Measurements from ENCODE around the gene NTNG2.
"Not testable (repeated sequence)": the region's sequence is repeated elsewhere in the genome, so short reads cannot be mapped to it uniquely, and the experiment has no call there.

The NTNG2 gene

DNA sequence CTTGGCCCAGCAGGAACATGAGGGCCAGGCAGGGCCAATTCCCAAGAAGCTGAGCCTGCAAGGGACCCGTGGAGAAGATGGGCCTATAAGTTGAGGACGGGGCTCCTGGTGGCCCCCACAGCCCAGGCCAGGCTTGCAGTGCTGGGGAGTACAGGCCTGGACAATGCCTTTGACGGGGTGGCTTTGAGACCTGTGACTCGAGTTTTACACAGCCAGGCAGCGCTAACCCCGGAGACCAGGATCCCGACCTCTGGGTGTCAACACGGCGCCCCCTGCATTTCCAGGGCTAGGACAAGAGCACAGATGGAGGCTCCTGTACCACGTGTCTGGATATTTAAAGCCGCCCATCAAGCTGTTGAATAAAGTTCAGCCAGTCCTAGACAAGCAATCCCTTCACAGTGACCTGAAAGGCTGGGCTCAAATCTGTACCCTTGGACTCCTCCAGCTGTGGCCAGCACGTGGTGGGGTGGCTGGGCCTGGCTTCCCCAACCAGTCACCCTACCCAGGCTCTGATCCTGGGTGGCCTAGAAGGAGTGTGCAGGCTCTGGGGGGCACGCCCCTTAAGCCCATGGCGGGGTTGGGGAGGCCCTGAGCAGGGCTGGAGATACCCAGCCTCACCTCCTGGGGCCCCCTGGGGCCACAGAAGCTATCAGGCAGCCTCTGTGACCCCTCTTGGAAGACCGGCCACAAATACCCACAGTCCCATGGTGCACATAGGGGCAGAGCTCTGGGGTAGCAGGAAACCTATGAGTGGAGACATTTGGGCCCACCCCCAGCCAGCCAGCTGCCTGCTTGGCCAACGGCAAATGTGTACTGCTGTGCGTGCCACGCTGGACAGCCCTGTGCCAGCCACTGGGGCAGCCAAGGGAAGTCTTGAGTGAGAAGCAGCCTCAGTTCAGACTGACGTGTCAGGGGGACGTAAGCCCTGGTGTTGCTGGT lies 88.7 kb downstream of the NTNG2 start:
- TF ChIP-seq, protein P1, sequence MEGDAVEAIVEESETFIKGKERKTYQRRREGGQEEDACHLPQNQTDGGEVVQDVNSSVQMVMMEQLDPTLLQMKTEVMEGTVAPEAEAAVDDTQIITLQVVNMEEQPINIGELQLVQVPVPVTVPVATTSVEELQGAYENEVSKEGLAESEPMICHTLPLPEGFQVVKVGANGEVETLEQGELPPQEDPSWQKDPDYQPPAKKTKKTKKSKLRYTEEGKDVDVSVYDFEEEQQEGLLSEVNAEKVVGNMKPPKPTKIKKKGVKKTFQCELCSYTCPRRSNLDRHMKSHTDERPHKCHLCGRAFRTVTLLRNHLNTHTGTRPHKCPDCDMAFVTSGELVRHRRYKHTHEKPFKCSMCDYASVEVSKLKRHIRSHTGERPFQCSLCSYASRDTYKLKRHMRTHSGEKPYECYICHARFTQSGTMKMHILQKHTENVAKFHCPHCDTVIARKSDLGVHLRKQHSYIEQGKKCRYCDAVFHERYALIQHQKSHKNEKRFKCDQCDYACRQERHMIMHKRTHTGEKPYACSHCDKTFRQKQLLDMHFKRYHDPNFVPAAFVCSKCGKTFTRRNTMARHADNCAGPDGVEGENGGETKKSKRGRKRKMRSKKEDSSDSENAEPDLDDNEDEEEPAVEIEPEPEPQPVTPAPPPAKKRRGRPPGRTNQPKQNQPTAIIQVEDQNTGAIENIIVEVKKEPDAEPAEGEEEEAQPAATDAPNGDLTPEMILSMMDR (conservative IDR thresholded peaks at IDR 0.05; ENCODE audit: control insufficient read depth, insufficient read depth, low read depth, low read length): no peak
- H3K4me3 ChIP-seq (ENCODE audit: control insufficient read depth, low read depth, low read length): no peak overlapping the region
- DNase-seq (ENCODE audit: low read depth): no peak

- TF ChIP-seq, protein P1 (conservative IDR thresholded peaks at IDR 0.05; ENCODE audit: control insufficient read depth, insufficient read depth, low read depth, low read length): no peak
- DNase-seq (ENCODE audit: low read depth): no peak
- H3K4me3 ChIP-seq (ENCODE audit: control insufficient read depth, low read depth, low read length): no peak overlapping the region
Measured at GRCh38 chr9:132260846-132261245, 99.0 kb downstream of the NTNG2 start.

DNA sequence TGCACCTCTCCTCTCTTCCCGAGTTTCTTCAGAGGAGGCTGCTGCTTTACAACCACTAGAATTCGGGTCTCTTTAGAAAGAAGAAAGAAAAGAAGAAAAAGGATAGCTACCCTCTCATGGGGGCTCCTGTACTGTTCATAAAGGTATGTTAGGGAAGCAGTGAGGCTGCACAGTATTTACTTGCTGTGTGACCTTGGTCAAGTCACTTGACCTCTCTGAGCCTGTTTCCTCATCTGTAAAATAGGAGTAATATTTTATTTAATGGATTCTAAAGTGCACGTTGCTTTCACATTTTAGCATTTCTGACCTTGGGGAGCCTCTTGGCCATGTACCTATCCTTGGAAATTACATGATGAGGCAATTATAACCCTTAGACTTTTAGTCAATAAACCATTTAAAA lies 104.2 kb downstream of the NTNG2 start:
- no peak for DNase-seq (ENCODE audit: low read depth)
- TF ChIP-seq, protein P1 (conservative IDR thresholded peaks at IDR 0.05; ENCODE audit: control insufficient read depth, insufficient read depth, low read depth, low read length): no peak

GRCh38 chr9:132267660-132268059 lies 105.8 kb downstream of the NTNG2 start:
- TF ChIP-seq, protein P1 (conservative IDR thresholded peaks at IDR 0.05; ENCODE audit: control insufficient read depth, insufficient read depth, low read depth, low read length): no peak
- DNase-seq (ENCODE audit: low read depth): no peak
- H3K4me3 ChIP-seq (ENCODE audit: control insufficient read depth, low read depth, low read length): no peak overlapping the region

More for the DNA sequence above, 104.2 kb downstream of the NTNG2 start:
- H3K4me3 ChIP-seq (ENCODE audit: control insufficient read depth, low read depth, low read length): no peak overlapping the region

GRCh38 chr9:132268725-132269352 lies 107.0 kb downstream of the NTNG2 start:
- peak; percentile 66 for DNase-seq (ENCODE audit: low read depth)
- H3K4me3 ChIP-seq (ENCODE audit: control insufficient read depth, low read depth, low read length): no peak overlapping the region
- TF ChIP-seq, protein P1 (conservative IDR thresholded peaks at IDR 0.05; ENCODE audit: control insufficient read depth, insufficient read depth, low read depth, low read length): peak; percentile 85

DNA sequence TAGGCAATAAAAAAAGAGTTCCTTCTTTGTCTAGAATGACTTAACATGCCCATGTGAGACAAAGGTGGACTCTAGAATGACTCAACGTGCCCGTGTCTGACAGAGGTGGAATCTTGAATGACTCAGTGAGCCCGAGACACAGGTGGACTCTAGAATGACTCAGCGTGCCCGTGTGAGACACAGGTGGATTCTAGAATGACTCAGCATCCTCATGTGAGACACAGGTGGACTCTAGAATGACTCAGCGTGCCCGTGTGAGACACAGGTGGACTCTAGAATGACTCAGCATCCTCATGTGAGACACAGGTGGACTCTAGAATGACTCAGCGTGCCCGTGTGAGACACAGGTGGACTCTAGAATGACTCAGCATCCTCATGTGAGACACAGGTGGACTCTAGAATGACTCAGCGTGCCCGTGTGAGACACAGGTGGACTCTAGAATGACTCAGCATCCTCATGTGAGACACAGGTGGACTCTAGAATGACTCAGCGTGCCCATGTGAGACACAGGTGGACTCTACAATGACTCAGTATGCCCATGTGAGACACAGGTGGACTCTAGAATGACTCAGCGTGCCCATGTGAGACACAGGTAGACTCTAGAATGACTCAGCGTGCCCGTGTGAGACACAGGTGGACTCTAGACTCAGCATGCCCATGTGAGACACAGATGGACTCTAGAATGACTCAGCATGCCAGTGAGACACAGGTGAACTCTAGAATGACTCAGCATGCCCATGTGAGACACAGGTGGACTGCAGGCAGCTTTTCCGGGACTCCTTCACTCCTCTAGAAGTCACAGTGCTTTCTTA lies 108.1 kb downstream of the NTNG2 start:
- peak; percentile 47 for DNase-seq (ENCODE audit: low read depth)
- H3K4me3 ChIP-seq (ENCODE audit: control insufficient read depth, low read depth, low read length): not testable (repeated sequence)
